Left ventricle myocardium inferior (tissue), 1 donor: ENCODE results near the gene TMEM143. TPM values are rescaled to one million over a fixed set of nuclear protein-coding genes. Genes with fewer than 3 reads are reported as not detected.

Experiments used
- DNase-seq: peaks from one replicate; pipeline ENCODE4 v3.0.0-alpha.2; 2020
- H3K27ac ChIP-seq: fragments of 200-600 bp; replicated peaks from 2 replicates; pipeline ENCODE4 v1.8.0; 2021
- H3K27me3 ChIP-seq: fragments of 200-600 bp; 2 replicates; pipeline ENCODE4 v1.8.0; 2021; ENCODE audit warnings: low read depth
- H3K36me3 ChIP-seq: fragments of 200-600 bp; 2 replicates; pipeline ENCODE4 v1.8.0; 2021
- H3K4me1 ChIP-seq: fragments of 200-600 bp; 2 replicates; pipeline ENCODE4 v1.8.0; 2021
- H3K4me3 ChIP-seq: fragments of 200-600 bp; 2 replicates; pipeline ENCODE4 v1.8.0; 2021; ENCODE audit warnings: mild to moderate bottlenecking, moderate library complexity
- H3K9me3 ChIP-seq: fragments of 200-600 bp; replicated peaks from 2 replicates; pipeline ENCODE4 v1.8.0; 2021
- intact Hi-C: fragments of 100-400 bp; cut with micrococcal nuclease; formaldehyde crosslinking; loops from one replicate; pipeline ENCODE4 v1.11.0; 2022
- long read RNA-seq: library from polyadenylated mRNA; unstranded; transcript quantifications from one replicate; pipeline ENCODE4 v2.0.0, GENCODE V29; 2021
- total RNA-seq: library from RNA; stranded (reverse); fragmentation: NEBNext Ultra II Directional; extraction: Animal tissue kit (Norgen Biotek cat#: 25700); gene quantifications from one replicate; pipeline ENCODE4 v1.2.1, GENCODE V29; 2021
- TF ChIP-seq, protein P1 (sequence below): fragments of 200-600 bp; IDR thresholded peaks from 2 replicates; pipeline ENCODE4 v1.8.0; 2021; ENCODE audit warnings: antibody characterized with exemption, mild to moderate bottlenecking, borderline replicate concordance
- donor health status: DM: no; HTN: yes; CAD: no; lungs with severe emphysema.

TMEM143 gene
- total RNA-seq: 108 TPM
- long read RNA-seq, transcript TMEM143-203 (7 exons, 2,272 nt): minor isoform, 18 of 110 reads
- long read RNA-seq, transcript TMEM143-201 (8 exons, 2,560 nt): major isoform, 62 of 110 reads
- long read RNA-seq, partial matches to known transcripts: 21 of 110 reads
- long read RNA-seq, other reads (novel, unspliced or antisense): 5 of 110 reads

DNA sequence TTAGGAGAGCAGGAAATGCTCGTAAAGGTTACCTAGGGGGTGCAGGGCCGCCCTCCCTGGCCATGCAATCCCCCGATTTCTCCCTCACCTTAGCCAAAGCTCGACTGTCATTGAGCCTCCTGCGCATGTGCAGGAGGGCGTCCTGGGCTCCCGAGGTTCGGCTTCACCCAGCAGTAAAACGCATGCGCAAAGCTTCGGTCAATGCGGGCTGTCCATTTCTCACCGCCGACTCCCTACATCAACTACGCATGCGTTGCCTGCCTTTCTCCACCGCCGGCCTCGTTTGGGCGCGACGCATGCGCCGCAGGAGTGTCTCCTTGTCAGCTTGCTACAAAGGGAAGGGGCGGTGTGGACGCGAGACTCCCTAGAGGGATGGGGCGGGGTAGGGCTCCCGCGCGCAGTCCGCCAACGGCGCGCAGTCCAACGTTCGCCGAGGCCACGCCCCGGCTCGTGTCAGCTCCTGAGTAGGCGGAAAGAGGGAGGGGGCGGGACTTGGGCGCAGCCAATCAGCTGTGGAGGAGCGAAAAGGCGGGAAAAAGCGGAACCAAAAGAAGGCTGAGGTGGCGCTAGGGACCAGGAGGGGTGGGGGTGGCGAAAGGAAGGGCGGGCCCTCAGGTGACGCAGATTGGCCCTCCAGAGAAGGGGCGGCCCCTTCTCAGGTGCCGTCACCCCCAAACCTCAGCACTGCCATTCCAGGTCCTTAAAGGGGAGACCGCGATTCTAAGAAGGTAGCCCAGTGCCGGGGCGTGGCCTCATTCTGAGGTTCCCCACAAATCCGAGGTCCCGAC lies at the start of gene TMEM143, which contains the start of gene SYNGR4:
Gene TMEM143, minus strand, starts transcription at position 131 of the 788 bp plus-strand sequence. Its CDS starts 20 bp downstream, at position 111.
Gene SYNGR4, plus strand, starts transcription at position 558 of the 788 bp plus-strand sequence. CDS start 1,476 bp downstream, outside the sequence.
- peak within 1 kb of the TSS; percentile 79 for H3K4me3 ChIP-seq
- H3K4me1 ChIP-seq: peaks cover 11% of the 10 kb centered on the region
- no peaks in the 10 kb centered on the region for H3K27me3 ChIP-seq
- intact Hi-C loops: no loop called here
- TF ChIP-seq, protein P1, sequence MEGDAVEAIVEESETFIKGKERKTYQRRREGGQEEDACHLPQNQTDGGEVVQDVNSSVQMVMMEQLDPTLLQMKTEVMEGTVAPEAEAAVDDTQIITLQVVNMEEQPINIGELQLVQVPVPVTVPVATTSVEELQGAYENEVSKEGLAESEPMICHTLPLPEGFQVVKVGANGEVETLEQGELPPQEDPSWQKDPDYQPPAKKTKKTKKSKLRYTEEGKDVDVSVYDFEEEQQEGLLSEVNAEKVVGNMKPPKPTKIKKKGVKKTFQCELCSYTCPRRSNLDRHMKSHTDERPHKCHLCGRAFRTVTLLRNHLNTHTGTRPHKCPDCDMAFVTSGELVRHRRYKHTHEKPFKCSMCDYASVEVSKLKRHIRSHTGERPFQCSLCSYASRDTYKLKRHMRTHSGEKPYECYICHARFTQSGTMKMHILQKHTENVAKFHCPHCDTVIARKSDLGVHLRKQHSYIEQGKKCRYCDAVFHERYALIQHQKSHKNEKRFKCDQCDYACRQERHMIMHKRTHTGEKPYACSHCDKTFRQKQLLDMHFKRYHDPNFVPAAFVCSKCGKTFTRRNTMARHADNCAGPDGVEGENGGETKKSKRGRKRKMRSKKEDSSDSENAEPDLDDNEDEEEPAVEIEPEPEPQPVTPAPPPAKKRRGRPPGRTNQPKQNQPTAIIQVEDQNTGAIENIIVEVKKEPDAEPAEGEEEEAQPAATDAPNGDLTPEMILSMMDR: no peak
- peak within 1 kb of the TSS; percentile 95 for H3K27ac ChIP-seq
- no peaks in the 10 kb centered on the region for H3K9me3 ChIP-seq
- H3K36me3 ChIP-seq: peaks cover 7% of the 10 kb centered on the region
- peak; percentile 99 for DNase-seq

DNA sequence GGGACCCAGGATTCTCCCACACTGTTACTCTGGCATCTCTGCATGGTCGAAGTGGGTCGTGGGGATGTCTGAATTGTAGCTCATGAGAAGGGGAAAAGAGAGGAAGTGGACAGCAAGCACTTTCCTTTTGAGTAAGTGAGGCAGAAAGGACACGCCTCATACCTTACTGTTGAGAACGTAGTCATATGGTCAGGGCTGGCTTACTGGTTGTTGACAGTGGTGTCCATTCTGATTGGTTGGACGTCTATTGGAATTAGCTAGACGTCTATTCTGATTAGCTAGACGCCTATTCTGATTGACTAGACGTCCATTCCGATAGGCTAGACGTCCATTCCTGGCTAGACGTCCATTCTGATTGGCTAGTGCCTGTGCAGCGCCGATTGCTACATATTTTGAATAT lies 42.1 kb upstream of the TMEM143 start:
- TF ChIP-seq, protein P1: no peak
- intact Hi-C loops: no loop called here
- H3K27me3 ChIP-seq: peaks cover 33% of the 10 kb centered on the region

DNA sequence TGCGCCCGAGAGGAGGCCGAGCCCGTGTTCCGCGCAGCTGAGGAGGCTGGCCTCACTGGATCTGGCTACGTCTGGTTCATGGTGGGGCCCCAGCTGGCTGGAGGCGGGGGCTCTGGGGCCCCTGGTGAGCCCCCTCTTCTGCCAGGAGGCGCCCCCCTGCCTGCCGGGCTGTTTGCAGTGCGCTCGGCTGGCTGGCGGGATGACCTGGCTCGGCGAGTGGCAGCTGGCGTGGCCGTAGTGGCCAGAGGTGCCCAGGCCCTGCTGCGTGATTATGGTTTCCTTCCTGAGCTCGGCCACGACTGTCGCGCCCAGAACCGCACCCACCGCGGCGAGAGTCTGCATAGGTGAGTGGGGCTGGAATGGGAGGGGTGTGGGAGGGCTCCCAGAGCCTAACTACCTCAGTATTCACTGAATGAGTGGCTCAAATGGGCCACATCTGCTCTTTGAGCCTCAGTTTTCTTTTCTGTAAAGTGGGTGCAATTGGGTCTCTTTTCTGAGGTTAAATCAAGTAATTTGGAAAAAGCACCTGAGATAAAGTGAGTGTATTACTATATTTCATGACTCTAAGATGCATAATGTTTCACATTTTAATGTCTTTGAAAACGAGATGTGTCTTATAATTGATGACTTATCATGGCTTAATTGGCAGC lies 41.4 kb upstream of the TMEM143 start:
- no peak for DNase-seq
- H3K9me3 ChIP-seq: no peaks in the 10 kb centered on the region

More for the DNA sequence above, 42.1 kb upstream of the TMEM143 start:
- H3K4me3 ChIP-seq: no peak overlapping the region
- no peaks in the 10 kb centered on the region for H3K9me3 ChIP-seq
- no peak overlapping the region for H3K27ac ChIP-seq
- no peaks in the 10 kb centered on the region for H3K4me1 ChIP-seq
- DNase-seq: no peak
- H3K36me3 ChIP-seq: no peaks in the 10 kb centered on the region

DNA sequence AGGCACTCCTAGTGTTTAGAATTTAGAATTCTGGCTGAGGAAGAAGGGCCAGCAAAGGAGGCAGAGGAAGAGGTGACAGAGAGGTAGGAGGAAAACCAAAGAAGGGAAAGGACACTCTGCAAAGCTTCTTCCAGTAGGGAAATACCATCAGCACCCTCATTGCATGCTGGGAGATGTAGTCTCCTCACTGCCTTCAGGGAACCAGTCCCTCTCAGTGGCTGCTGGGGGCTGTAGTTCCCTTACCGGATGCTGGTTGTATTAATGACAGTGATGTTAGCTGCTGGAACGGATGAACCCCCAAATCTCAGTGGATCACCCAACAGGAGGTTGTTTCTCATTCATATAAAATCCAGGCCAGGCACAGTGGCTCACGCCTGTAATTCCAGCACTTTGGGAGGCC lies 39.9 kb upstream of the TMEM143 start:
- peaks cover 24% of the 10 kb centered on the region for H3K27me3 ChIP-seq
- no peaks in the 10 kb centered on the region for H3K9me3 ChIP-seq
- H3K4me1 ChIP-seq: peaks cover 4% of the 10 kb centered on the region
- intact Hi-C loops: no loop called here
- no peak overlapping the region for H3K4me3 ChIP-seq
- TF ChIP-seq, protein P1: no peak
- DNase-seq: no peak
- H3K27ac ChIP-seq: no peak overlapping the region
- no peaks in the 10 kb centered on the region for H3K36me3 ChIP-seq

More for the DNA sequence above, 41.4 kb upstream of the TMEM143 start:
- intact Hi-C loops: no loop called here
- TF ChIP-seq, protein P1: no peak
- peaks cover 32% of the 10 kb centered on the region for H3K27me3 ChIP-seq
- peaks cover 3% of the 10 kb centered on the region for H3K4me1 ChIP-seq
- H3K4me3 ChIP-seq: no peak overlapping the region
- H3K36me3 ChIP-seq: no peaks in the 10 kb centered on the region
- H3K27ac ChIP-seq: no peak overlapping the region

DNA sequence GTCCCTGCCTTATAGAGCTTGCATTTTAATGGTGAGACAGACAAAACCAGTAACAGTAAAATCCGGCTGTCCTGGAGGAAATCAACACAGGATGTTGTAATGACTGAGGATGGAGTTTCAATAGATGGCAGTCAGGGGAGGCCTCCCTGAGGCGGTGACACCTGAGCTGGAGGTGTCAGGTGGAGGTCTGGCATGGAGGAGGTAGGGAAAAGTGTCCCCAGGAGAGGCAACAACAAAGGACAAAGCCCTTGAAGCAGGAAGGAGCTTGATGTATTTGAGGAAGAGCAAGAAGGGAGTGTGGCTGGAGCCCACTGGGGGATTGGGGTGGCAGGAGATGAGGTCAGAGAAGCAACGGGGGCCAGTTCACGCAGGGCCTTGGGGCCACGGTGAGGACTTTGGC lies 37.5 kb upstream of the TMEM143 start:
- Histone ChIP-seq H3K27me3 (peaks cover 27% of the 10 kb centered on the region), H3K9me3 (no peaks in the 10 kb centered on the region), H3K27ac (no peak overlapping the region), H3K4me3 (no peak overlapping the region), H3K36me3 (no peaks in the 10 kb centered on the region), H3K4me1 (peaks cover 16% of the 10 kb centered on the region)
- TF ChIP-seq, protein P1: no peak
- intact Hi-C loops: no loop called here
- no peak for DNase-seq
